HEK293 (cell line): ENCODE data around the gene ARHGEF40.

ENCODE experiments used
- CTCF ChIA-PET: fragments of 350-600 bp; formaldehyde crosslinking; extraction: SDS; loops from one replicate; lab custom pipeline; 2021; ENCODE audit warnings: antibody characterized with exemption; lab: Yijun Ruan, JAX
- POLR2A ChIA-PET: fragments of 300-600 bp; formaldehyde crosslinking; extraction: SDS; loops from one replicate; lab custom pipeline; 2020; ENCODE audit warnings: antibody characterized with exemption, inconsistent platforms; lab: Yijun Ruan, JAX
- H3K27ac ChIP-seq: fragments of 200-500 bp; sonication (Bioruptor generic); 2 replicates; pipeline ENCODE4 v1.5.1; 2014; ENCODE audit warnings: low read depth, low read length, control low read depth, inconsistent platforms; ENCODE audit errors: extremely low read depth
- H3K36me3 ChIP-seq, 2 experiments: fragments of 200-500 bp in 1 of 2; sonication (Bioruptor generic) in 1 of 2; 1 replicate in 1 of 2; 2 replicates in 1 of 2; pipeline ENCODE4 v1.5.1; 2014 to 2017; ENCODE audit warnings: inconsistent platforms in 2 of 2, low read length in 2 of 2; ENCODE audit not compliant: control insufficient read depth in 2 of 2, insufficient read depth in 1 of 2
- H3K4me1 ChIP-seq: fragments of 200-500 bp; sonication (Bioruptor generic); 2 replicates; pipeline ENCODE4 v1.5.1; 2014; ENCODE audit warnings: mild to moderate bottlenecking, low read length, inconsistent platforms; ENCODE audit not compliant: control insufficient read depth, insufficient read depth
- H3K4me3 ChIP-seq: 2 replicates; pipeline ENCODE4 v1.5.1; 2011; ENCODE audit warnings: low read depth, mild to moderate bottlenecking, control low read depth, low read length, moderate library complexity
- H3K9me3 ChIP-seq: fragments of 200-500 bp; sonication (Bioruptor generic); 2 replicates; pipeline ENCODE4 v1.5.1; 2014; ENCODE audit warnings: low read depth, low read length, inconsistent platforms; ENCODE audit not compliant: control insufficient read depth, insufficient read depth
- FEZF1 ChIP-seq: fragments of 450-650 bp; formaldehyde crosslinking; IDR thresholded peaks from 2 replicates; pipeline ENCODE4 v1.5.1; 2016; ENCODE audit warnings: missing biosample characterization, missing genetic modification characterization
- GLI4 ChIP-seq: fragments of 450-650 bp; formaldehyde crosslinking; IDR thresholded peaks from 2 replicates; pipeline ENCODE4 v1.5.1; 2016; ENCODE audit warnings: missing biosample characterization, missing genetic modification characterization
- GLIS2 ChIP-seq: fragments of 450-650 bp; formaldehyde crosslinking; IDR thresholded peaks from 2 replicates; pipeline ENCODE4 v1.5.1; 2016; ENCODE audit warnings: missing biosample characterization, missing genetic modification characterization
- YY1 ChIP-seq: fragments of 450-650 bp; formaldehyde crosslinking; IDR thresholded peaks from 2 replicates; pipeline ENCODE4 v1.5.1; 2018; ENCODE audit warnings: missing biosample characterization, missing genetic modification characterization
- ZBTB1 ChIP-seq: fragments of 450-650 bp; formaldehyde crosslinking; IDR thresholded peaks from 2 replicates; pipeline ENCODE4 v1.5.1; 2016; ENCODE audit warnings: missing biosample characterization, missing genetic modification characterization
- ZFP69B ChIP-seq: fragments of 450-650 bp; formaldehyde crosslinking; IDR thresholded peaks from 2 replicates; pipeline ENCODE4 v1.5.1; 2016; ENCODE audit warnings: missing biosample characterization, missing genetic modification characterization
- ZNF112 ChIP-seq: fragments of 450-650 bp; formaldehyde crosslinking; IDR thresholded peaks from 2 replicates; pipeline ENCODE4 v1.5.0; 2017; ENCODE audit warnings: missing biosample characterization, missing genetic modification characterization
- ZNF132 ChIP-seq: fragments of 450-650 bp; formaldehyde crosslinking; IDR thresholded peaks from 2 replicates; pipeline ENCODE4 v1.5.1; 2017; ENCODE audit warnings: missing biosample characterization, missing genetic modification characterization, borderline replicate concordance
- ZNF248 ChIP-seq: fragments of 450-650 bp; formaldehyde crosslinking; IDR thresholded peaks from 2 replicates; pipeline ENCODE4 v1.5.1; 2017; ENCODE audit warnings: missing biosample characterization, missing genetic modification characterization
- ZNF394 ChIP-seq: fragments of 450-650 bp; formaldehyde crosslinking; IDR thresholded peaks from 2 replicates; pipeline ENCODE4 v1.5.1; 2016; ENCODE audit warnings: missing biosample characterization, missing genetic modification characterization, mild to moderate bottlenecking, moderate library complexity, borderline replicate concordance
- ZNF596 ChIP-seq: fragments of 450-650 bp; IDR thresholded peaks from 2 replicates; pipeline ENCODE4 v1.5.0; 2018; ENCODE audit warnings: missing biosample characterization, mild to moderate bottlenecking, missing genetic modification characterization, moderate library complexity
- ZNF610 ChIP-seq: fragments of 450-650 bp; formaldehyde crosslinking; IDR thresholded peaks from 2 replicates; pipeline ENCODE4 v1.5.1; 2016; ENCODE audit warnings: missing biosample characterization, missing genetic modification characterization, borderline replicate concordance
- ZNF837 ChIP-seq: fragments of 450-650 bp; formaldehyde crosslinking; IDR thresholded peaks from 2 replicates; pipeline ENCODE4 v1.5.1; 2016; ENCODE audit warnings: missing biosample characterization, missing genetic modification characterization
- TF ChIP-seq, protein P1 (sequence below): fragments of 450-650 bp; formaldehyde crosslinking; IDR thresholded peaks from 2 replicates; pipeline ENCODE4 v1.5.1; 2016; ENCODE audit warnings: missing biosample characterization, missing genetic modification characterization
- TF ChIP-seq, protein P2 (sequence below): fragments of 450-650 bp; formaldehyde crosslinking; IDR thresholded peaks from 2 replicates; pipeline ENCODE4 v1.5.1; 2016; ENCODE audit warnings: missing biosample characterization, missing genetic modification characterization
- TF ChIP-seq, protein P3 (sequence below): fragments of 450-650 bp; formaldehyde crosslinking; IDR thresholded peaks from 2 replicates; pipeline ENCODE4 v1.5.1; 2016; ENCODE audit warnings: missing biosample characterization, missing genetic modification characterization
- TF ChIP-seq, protein P4 (sequence below): sonication (generic); formaldehyde crosslinking; IDR thresholded peaks from 2 replicates; pipeline ENCODE4 v1.8.1; 2022; ENCODE audit warnings: mild to moderate bottlenecking, moderate library complexity, missing genetic modification reagents
- TF ChIP-seq, protein P5 (sequence below): IDR thresholded peaks from 2 replicates; pipeline ENCODE4 v1.6.1; 2011; ENCODE audit warnings: mild to moderate bottlenecking, low read depth, low read length, borderline replicate concordance
- TF ChIP-seq, protein P6 (sequence below): fragments of 450-650 bp; formaldehyde crosslinking; IDR thresholded peaks from 2 replicates; pipeline ENCODE4; 2016; ENCODE audit warnings: missing biosample characterization, missing genetic modification characterization
- TF ChIP-seq, protein P7 (sequence below): fragments of 450-650 bp; formaldehyde crosslinking; IDR thresholded peaks from 2 replicates; pipeline ENCODE4 v1.5.1; 2016; ENCODE audit warnings: missing biosample characterization, missing genetic modification characterization
- TF ChIP-seq, protein P8 (sequence below): fragments of 450-650 bp; formaldehyde crosslinking; IDR thresholded peaks from 2 replicates; pipeline ENCODE4 v1.5.1; 2017; ENCODE audit warnings: missing biosample characterization, missing genetic modification characterization

The ARHGEF40 gene

DNA sequence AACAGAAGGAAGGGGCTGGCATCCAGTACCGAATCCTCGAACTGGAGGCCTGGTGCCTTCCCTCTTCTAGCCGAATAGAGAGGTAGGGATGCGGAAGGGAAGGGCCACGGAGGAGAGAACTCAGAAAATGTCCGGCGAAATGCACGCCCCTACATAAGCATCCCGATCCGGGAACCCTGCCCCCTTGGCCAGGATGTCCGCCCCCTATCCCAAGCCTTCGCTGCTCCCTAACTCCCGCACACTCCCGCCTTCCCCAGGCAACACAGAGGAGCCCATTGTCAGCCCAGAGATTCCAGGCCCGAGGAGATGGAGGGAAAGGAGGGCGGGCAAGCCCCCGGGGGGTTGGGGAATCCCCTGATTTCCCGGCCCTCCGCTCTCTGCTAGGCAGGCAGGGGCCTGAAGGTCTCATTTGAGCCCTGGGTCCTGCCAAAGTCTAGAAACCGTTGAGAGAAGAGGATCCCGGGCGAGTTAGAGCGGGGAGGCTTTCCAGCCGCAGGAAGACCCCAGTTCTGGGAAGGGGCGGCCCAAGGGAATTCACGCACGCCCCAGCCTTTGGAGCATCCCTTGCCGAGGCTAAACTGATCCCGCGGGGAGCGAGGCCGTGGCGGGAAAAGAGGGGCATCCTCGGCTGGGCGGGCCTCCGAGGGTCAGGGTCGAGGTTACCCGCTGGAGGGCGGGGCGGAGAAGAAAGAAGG, 569 bp upstream of the ARHGEF40 start (continued):
- TF ChIP-seq, protein P1, sequence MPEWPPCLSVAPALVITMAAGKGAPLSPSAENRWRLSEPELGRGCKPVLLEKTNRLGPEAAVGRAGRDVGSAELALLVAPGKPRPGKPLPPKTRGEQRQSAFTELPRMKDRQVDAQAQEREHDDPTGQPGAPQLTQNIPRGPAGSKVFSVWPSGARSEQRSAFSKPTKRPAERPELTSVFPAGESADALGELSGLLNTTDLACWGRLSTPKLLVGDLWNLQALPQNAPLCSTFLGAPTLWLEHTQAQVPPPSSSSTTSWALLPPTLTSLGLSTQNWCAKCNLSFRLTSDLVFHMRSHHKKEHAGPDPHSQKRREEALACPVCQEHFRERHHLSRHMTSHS (tag by site-specific recombination): no peak
- TF ChIP-seq, protein P2, sequence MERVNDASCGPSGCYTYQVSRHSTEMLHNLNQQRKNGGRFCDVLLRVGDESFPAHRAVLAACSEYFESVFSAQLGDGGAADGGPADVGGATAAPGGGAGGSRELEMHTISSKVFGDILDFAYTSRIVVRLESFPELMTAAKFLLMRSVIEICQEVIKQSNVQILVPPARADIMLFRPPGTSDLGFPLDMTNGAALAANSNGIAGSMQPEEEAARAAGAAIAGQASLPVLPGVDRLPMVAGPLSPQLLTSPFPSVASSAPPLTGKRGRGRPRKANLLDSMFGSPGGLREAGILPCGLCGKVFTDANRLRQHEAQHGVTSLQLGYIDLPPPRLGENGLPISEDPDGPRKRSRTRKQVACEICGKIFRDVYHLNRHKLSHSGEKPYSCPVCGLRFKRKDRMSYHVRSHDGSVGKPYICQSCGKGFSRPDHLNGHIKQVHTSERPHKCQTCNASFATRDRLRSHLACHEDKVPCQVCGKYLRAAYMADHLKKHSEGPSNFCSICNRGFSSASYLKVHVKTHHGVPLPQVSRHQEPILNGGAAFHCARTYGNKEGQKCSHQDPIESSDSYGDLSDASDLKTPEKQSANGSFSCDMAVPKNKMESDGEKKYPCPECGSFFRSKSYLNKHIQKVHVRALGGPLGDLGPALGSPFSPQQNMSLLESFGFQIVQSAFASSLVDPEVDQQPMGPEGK: peak; percentile 37; the same call in 1 of the 2 replicates
- no peak for TF ChIP-seq ZBTB1
- TF ChIP-seq, all 188 proteins: peak for 21

DNA sequence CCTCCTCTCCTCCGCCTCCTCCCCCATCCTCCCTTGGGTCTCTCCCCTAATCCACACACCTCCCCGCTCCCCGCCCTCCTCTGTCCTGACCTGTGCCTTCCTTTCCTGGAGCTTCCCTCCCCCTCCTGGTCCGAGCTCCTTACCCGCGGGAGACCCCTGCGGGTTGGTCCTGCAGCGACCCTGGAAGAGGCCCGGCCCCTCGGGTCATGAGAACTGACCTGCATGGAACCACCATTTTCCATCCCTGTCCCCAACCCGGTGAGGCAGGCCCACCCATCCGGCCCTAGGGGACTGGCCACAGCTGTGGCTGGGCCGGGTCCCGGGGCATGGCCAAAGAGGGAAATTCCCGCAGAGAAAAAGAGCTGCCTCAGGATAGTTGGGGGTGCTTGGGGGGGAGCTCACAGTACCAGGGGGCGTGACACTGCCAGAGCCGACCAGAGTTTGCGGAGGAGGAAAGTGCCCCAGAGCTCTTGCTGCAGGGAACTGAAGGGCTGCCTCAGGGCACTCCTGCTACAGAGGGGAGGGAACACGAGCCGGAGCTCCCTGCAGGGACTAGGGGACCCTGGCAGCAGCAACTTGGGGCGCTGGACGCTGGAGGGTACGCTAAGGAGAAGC, 613 bp downstream of the ARHGEF40 start:
- CTCF ChIA-PET: interaction anchor here (0.6 to 4.3 kb wide), 14 partner anchors 13 to 396 kb away, joined by 3 to 64 read pairs (median 8); partner anchors contain the start of genes RNASE8 and TMEM253
- peaks cover 0 to 28% of the 10 kb centered on the region in 2 experiments; a peak in 1 of 3 replicates for H3K36me3 ChIP-seq
- peak overlapping the region; percentile 86 for H3K27ac ChIP-seq
- peak overlapping the region; percentile 79 for H3K4me3 ChIP-seq
- peaks cover 16% of the 10 kb centered on the region for H3K4me1 ChIP-seq
- POLR2A ChIA-PET: interaction anchor here (0.7 to 3.7 kb wide), 18 partner anchors 7 to 241 kb away, joined by 3 to 71 read pairs (median 4); partner anchors contain the start of genes NDRG2, RNASE8, SLC39A2 and ZNF219
- no peaks in the 10 kb centered on the region for H3K9me3 ChIP-seq
- TF ChIP-seq, protein P3, sequence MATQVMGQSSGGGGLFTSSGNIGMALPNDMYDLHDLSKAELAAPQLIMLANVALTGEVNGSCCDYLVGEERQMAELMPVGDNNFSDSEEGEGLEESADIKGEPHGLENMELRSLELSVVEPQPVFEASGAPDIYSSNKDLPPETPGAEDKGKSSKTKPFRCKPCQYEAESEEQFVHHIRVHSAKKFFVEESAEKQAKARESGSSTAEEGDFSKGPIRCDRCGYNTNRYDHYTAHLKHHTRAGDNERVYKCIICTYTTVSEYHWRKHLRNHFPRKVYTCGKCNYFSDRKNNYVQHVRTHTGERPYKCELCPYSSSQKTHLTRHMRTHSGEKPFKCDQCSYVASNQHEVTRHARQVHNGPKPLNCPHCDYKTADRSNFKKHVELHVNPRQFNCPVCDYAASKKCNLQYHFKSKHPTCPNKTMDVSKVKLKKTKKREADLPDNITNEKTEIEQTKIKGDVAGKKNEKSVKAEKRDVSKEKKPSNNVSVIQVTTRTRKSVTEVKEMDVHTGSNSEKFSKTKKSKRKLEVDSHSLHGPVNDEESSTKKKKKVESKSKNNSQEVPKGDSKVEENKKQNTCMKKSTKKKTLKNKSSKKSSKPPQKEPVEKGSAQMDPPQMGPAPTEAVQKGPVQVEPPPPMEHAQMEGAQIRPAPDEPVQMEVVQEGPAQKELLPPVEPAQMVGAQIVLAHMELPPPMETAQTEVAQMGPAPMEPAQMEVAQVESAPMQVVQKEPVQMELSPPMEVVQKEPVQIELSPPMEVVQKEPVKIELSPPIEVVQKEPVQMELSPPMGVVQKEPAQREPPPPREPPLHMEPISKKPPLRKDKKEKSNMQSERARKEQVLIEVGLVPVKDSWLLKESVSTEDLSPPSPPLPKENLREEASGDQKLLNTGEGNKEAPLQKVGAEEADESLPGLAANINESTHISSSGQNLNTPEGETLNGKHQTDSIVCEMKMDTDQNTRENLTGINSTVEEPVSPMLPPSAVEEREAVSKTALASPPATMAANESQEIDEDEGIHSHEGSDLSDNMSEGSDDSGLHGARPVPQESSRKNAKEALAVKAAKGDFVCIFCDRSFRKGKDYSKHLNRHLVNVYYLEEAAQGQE (tag by site-specific recombination): no peak; the same call in 1 of the 2 replicates
- no peak for TF ChIP-seq ZNF837 (tag by site-specific recombination)
- no peak for TF ChIP-seq ZNF248 (tag by site-specific recombination)
- no peak for TF ChIP-seq ZNF132 (tag by site-specific recombination)
- no peak for TF ChIP-seq ZNF394 (tag by site-specific recombination)
- TF ChIP-seq, protein P4, sequence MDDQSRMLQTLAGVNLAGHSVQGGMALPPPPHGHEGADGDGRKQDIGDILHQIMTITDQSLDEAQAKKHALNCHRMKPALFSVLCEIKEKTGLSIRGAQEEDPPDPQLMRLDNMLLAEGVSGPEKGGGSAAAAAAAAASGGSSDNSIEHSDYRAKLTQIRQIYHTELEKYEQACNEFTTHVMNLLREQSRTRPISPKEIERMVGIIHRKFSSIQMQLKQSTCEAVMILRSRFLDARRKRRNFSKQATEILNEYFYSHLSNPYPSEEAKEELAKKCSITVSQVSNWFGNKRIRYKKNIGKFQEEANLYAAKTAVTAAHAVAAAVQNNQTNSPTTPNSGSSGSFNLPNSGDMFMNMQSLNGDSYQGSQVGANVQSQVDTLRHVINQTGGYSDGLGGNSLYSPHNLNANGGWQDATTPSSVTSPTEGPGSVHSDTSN (CRISPR knock-in tag): no peak
- TF ChIP-seq, protein P5, sequence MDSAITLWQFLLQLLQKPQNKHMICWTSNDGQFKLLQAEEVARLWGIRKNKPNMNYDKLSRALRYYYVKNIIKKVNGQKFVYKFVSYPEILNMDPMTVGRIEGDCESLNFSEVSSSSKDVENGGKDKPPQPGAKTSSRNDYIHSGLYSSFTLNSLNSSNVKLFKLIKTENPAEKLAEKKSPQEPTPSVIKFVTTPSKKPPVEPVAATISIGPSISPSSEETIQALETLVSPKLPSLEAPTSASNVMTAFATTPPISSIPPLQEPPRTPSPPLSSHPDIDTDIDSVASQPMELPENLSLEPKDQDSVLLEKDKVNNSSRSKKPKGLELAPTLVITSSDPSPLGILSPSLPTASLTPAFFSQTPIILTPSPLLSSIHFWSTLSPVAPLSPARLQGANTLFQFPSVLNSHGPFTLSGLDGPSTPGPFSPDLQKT: no peak
- TF ChIP-seq GLI4 (tag by site-specific recombination): no peak
- no peak for TF ChIP-seq FEZF1 (tag by site-specific recombination)
- TF ChIP-seq ZNF610 (tag by site-specific recombination): no peak
- no peak for TF ChIP-seq ZNF112
- TF ChIP-seq, protein P6, sequence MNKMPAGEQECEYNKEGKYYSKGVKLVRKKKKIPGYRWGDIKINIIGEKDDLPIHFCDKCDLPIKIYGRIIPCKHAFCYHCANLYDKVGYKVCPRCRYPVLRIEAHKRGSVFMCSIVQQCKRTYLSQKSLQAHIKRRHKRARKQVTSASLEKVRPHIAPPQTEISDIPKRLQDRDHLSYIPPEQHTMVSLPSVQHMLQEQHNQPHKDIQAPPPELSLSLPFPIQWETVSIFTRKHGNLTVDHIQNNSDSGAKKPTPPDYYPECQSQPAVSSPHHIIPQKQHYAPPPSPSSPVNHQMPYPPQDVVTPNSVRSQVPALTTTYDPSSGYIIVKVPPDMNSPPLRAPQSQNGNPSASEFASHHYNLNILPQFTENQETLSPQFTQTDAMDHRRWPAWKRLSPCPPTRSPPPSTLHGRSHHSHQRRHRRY (tag by site-specific recombination): no peak
- TF ChIP-seq, protein P7, sequence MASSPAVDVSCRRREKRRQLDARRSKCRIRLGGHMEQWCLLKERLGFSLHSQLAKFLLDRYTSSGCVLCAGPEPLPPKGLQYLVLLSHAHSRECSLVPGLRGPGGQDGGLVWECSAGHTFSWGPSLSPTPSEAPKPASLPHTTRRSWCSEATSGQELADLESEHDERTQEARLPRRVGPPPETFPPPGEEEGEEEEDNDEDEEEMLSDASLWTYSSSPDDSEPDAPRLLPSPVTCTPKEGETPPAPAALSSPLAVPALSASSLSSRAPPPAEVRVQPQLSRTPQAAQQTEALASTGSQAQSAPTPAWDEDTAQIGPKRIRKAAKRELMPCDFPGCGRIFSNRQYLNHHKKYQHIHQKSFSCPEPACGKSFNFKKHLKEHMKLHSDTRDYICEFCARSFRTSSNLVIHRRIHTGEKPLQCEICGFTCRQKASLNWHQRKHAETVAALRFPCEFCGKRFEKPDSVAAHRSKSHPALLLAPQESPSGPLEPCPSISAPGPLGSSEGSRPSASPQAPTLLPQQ (tag by site-specific recombination): no peak
- TF ChIP-seq ZFP69B (tag by site-specific recombination): 0 out of 2 replicates have a peak, but pooled peaks have one; percentile 14
- no peak for TF ChIP-seq ZNF596 (tag by site-specific recombination)
- TF ChIP-seq, protein P8, sequence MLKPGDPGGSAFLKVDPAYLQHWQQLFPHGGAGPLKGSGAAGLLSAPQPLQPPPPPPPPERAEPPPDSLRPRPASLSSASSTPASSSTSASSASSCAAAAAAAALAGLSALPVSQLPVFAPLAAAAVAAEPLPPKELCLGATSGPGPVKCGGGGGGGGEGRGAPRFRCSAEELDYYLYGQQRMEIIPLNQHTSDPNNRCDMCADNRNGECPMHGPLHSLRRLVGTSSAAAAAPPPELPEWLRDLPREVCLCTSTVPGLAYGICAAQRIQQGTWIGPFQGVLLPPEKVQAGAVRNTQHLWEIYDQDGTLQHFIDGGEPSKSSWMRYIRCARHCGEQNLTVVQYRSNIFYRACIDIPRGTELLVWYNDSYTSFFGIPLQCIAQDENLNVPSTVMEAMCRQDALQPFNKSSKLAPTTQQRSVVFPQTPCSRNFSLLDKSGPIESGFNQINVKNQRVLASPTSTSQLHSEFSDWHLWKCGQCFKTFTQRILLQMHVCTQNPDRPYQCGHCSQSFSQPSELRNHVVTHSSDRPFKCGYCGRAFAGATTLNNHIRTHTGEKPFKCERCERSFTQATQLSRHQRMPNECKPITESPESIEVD: no peak
- peak; percentile 50 for TF ChIP-seq GLIS2 (tag by site-specific recombination)
- TF ChIP-seq YY1 (tag by site-specific recombination): no peak
